Activated CD4-positive, CD25-positive, alpha-beta regulatory T cell (primary cell): ENCODE results near the gene MPLKIP.
"Not testable (repeated sequence)": the region's sequence is repeated elsewhere in the genome, so short reads cannot be mapped to it uniquely, and the experiment has no call there.

ENCODE experiments used
- DNase-seq, 4 experiments: peaks; one replicate each; lab custom pipeline; 2025; lab: John Stamatoyannopoulos, UW

The MPLKIP gene

DNA sequence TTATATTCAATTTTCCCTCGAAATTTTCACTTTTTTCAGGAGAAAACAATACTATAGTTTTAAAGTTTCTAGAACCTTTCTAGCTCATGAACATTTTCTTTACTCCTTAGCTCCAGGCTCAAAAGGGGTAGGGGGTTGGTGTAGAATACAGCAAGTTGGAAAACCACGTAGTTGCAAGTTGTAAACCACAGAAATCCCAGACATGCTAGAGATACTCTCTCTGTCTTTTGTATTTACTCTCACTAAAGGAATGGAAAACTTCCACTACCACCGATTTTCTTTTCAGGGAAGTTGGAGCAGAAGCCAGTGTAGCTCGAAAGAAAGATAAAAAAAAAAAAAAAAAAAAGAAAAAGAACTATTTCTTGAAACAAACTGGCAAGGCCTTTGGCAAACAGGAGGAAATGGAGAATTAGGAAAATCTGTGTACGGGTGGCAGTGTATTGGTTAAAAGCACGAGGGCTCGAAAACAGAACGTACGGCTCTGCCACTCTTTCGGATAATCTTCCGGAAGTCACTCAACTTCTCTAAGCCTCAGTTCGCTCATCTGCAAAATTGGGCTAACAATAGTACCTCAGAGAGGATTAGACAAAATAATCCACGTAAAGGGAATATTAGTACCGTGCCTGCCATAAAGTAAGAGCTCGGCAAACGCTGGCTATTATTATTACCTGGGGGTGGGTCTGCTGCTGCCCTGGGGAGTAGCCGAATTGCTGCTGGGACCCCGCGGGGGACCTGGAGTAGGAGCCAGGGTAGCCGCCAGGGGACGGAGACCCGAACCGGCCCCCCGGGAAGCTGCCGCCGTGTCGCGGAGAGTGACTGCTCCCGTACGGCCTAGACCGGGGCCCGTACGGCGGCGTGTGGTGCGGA is 628 bp downstream of the MPLKIP start:
- peak in 1 of 4 experiments; percentile 64 for DNase-seq

DNA sequence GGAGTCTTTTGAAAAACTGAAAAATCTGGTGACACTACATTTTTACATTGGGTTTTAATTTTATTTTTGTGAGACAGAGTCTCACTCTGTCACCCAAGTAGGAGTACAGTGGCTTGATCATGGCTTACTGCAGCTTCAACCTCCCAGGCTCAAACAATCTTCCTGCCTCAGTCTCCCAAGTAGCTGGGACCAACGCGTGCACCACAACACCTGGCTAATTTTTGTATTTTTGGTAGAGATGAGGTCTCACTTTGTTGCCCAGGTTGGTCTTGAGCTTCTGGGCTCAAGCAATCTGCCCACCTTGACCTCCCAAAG is 11.5 kb downstream of the MPLKIP start:
- DNase-seq, result no peak

DNA sequence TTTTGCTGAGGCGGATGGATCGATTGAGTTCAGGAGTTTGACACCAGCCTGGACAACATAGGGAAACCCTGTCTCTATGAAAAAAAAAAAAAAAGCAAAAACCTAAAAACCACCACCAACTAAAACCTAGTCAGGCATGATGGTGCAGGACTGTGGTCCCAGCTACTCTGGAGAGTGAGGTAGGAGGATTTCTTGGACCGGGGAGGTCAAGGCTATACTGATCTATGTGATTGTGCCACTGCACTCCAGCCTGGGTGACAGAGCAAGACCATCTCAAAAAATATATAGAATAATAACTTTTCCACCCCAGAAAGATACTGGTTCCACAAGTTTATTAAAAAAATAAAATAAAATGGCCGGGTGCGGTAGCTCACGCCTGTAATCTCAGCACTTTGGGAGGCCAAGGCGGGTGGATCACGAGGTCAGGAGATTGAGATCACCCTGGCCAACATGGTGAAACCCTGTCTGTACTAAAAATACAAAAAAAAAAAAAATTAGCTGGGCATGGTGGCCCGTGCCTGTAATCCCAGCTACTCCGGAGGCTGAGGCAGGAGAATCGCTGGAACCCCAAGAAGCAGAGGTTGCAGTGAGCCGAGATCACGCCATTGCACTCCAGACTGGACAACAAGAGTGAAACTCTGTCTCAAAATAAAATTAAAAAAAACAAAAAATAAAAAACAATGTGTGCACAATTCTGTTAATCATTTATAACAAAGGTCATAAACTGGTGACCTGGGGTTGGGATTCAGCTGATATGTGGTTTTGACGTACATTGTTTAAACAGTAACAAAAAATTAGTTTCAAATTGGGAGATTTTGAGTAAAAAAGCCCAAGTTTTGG is 12.1 kb downstream of the MPLKIP start:
- DNase-seq, result not testable (repeated sequence)

DNA sequence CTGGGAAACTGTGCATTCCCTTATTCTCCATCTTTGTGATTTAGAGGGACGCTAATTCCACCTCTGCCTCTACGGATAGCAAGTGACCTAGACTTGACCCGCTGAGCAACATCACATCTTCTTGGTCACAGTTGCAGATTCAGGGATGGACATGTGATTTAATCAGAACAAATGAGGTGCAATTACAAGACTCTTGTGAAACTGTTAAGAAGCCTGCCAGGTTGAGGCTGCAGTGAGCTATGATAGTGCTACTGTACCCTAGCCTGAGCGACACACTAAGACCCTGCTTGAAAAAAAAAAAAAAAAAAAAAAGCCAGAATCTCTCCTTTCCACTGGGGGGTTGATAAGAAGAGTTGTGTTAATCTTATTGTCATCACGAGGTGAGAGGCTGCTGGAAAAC is 14.4 kb downstream of the MPLKIP start:
- no peak for DNase-seq

DNA sequence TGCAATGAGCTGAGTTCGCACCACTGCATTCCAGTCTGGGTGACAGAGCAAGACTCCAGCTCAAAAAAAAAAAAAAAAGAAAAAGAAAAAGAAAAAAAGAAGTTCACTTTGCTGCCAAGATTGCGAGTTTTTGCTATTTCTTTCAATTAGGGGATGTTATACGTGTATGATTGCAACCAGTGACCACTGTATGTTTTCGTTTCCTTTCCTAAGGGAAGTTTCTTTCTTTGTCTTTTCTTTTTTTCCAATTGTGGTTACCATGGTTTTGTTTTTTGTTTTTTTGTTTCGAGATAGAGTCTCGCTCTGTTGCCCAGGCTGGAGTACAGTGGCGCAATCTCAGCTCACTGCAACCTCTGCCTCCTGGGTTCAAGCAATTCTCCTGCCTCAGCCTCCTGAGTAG is 16.2 kb downstream of the MPLKIP start:
- DNase-seq, result not testable (repeated sequence)

DNA sequence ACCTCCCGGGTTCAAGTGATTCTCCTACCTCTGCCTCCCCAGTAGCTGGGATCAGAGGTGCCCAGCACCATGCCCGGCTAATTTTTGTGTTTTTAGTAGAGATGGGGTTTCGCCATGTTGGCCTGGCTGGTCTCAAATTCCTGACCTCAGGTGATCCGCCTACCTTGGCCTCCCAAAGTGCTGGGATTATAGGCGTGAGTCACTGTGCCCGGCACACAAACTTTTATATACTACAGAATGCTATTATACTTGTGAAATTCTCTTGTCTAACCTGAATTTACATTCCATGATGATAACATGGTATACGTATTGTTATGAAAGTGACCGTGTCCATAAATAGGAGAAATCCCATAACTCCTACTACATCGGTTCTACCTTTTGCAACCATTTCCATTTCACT is 17.2 kb downstream of the MPLKIP start:
- DNase-seq, result not testable (repeated sequence)

DNA sequence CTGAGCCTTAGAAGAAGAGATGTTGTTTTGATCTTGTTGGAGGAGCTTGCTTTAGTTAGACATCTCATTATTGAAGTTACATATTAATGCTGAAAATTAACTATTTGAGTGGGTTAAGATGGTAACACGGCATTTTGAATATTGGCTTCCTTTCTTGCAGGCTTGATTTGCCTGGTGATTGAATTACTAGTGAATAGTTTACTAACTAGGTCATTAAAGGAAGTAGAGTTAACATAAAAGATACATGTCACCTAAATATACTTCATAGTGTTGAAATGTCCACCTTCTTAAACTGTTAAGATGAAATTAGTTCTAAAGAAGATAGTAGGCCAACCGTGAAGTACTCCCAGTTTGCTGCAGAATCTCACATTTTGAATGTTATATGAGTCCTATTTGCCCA is 18.5 kb downstream of the MPLKIP start:
- DNase-seq, result no peak

DNA sequence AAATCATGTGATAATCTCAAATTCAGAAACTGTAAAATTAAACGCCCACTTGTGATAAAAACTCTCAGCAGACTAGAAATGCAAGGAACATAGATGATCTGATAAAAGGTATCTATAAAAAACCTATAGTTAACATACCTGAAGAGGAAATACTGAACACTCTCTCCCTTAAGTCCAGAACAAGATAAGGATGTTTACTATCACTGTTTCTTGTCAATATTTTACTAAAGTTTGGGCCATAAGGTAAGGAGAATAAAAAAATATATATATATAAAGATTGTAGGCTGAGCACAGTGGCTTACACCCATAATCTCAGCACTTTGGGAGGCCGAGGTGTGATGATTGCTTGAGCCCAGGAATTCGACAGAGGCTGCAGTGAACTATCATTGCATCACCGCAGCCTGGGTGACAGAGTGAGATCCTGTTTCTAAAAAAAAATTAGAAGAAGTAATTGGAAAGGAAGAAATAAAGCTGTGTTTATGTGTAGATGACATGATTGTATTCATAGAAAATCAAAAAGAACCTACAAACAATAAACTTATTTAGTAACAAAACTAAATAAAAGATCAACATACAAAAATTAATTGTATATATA is 28.4 kb downstream of the MPLKIP start:
- no peak for DNase-seq

DNA sequence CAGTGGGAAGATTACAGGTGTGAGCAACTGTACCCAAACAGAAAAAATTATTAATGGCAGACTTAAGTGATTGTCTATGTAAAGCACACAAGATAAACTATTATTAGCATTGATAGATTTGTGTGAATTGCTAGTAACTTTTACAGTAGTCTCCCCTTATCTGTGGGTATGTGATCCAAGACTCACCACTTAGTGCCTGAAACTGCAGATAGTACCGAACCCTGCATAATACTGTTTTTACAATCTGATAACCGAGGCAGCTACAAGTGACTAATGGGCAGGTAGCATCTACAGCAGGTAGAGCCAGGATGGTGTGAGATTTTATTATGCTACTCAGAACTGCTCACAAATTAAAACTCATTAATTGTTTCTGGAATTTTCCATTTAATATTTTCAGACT is 31.5 kb downstream of the MPLKIP start:
- DNase-seq, result no peak

DNA sequence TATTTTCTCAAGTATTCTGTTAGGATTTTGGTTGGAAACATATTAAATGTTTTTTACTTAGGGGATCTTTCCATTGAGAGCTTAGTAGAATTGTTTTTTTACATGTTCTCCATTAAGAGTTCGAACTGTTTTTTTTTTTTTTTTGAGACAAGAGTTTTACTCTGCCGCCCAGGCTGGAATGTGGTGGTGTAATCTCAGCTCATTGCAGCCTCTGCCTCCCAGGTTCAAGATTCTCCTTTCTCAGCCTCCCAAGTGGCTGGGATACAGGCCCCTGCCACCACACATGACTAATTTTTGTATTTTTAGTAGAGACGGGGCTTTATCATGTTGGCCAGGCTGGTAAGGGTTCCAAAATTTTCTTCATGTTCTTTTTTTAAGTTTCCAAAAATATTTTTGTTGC is 33.2 kb downstream of the MPLKIP start:
- DNase-seq, result no peak

DNA sequence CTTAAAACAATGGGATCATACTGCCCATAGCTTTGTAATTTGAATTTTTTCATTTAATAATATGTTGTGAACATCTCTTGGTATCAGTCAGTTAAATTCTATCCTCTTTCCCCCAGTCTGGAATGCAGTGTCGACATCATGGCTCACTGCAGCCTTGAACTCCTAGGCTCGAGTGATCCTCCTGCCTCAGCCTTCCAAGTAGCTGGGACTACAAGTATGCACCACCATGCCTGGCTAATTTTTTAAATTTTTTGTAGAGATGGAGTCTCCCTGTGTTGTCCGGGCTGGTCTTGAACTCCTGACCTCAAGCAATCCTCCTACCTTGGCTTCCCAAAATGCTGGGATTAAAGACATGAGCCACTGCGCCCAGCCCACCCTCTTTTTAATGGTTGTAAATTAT is 34.6 kb downstream of the MPLKIP start:
- DNase-seq, result no peak

DNA sequence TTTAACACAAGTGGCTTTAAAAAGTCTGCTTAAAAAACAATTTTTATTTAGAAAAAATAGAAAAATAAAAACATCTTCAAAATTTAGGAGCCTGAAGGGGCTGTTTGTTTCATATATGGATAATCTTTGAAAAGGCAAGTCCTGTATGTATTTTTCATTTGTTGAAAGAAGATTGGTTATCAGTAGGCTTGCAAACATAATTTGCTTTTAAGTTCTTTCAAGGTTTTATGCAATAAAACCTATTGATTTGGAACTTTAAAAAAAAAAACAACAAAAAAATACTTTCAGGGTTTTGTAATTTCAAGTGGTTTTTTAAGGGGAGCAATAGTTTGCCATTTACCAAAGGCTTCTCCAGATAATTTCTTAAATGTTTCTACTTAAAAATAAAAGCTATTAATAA is 35.6 kb downstream of the MPLKIP start:
- no peak for DNase-seq

DNA sequence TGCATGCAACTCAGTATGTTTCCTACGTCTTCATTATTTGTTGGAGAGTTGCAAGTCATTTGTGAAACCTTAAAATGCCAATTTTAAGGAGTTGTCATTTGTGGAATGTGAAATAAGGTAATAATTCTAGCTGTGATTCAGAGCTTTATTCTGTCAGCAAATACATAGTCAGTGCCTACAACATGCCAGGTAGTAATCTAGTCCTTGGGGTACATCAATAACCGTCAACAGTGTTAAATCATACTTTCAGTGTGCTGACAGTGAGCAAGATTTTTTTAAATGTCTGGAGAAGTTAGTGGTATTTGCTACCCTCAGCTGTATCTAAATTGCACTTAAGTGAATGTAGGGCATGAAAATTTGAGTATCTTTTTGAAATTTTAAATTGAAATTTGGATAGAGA is 36.7 kb downstream of the MPLKIP start:
- no peak for DNase-seq

DNA sequence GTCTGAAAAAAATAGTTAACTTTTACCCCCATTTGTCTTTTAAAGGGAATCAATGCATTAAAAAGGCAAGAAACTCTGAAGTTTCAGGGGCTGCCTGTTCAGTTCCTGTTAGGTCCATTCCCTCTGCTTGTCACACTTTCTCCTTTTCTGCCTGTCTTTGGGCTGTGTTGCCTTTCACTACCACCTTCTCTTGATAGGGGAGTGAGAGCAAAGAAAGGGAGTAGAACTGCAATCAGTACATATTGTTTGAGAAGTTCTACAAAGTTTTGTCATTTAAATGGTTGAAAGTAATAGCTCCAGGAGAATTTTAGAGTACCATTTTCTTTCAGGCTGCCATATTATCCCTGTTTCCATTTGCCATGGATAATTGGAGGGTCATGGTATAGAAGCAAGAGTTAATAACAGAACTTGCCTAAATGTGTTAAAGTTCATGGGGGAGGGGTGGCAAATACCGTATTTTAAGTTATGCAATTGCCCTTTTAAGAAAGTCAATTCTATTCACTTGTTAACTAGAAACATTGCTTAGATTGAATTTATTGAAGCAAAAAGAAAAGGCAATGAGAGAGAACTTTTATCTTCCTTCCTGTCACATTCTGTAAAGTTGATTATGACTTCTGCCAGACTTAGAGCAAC is 38.6 kb downstream of the MPLKIP start:
- no peak for DNase-seq

DNA sequence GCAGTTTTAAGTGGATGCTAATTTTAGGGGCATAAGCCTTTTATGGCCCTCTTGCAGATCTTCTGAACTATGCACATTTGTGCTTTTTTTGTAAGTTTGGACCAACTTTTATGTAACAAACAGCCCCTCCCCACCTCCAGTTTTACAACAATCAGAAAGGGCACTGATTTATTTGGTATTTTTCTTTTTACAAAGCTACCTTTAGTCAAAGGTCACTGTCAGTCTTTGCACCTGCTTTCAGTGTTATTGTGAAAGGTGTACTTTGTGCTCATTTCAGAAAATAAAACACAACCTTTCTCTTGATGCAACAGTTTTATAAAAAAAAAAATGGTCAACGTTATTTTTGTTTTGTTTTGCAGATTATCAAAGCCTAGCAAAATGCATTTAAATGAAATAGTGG is 39.2 kb downstream of the MPLKIP start:
- no peak for DNase-seq

DNA sequence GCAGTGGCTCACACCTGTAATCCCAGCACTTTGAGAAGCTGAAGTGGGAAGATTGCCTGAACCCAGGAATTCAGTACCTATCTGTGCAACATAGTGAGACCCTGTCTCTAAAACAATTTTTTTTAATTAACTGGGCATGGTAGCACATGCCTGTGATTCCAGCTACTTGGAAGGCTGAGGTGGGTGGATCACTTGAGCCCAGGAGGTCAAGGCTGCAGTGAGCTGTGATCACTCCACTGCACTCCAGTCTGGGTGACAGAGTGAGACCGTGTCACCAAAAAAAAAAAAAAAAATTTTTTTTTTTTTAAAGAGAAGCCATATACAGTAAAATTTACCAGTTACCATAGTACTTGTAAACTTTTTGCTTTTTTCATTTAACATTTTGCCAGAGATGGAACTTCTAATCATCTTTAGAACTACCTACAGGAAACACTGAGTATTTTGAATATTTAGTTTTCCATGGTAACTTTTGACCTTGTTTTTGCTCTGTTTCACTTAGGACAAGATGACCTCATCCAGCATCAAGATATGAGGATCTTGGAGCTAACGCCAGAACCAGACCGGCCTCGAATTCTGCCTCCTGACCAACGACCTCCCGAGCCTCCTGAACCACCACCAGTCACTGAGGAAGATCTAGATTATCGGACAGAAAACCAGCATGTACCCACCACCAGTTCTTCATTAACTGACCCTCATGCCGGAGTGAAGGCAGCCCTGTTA is 40.6 kb downstream of the MPLKIP start:
- DNase-seq, result no peak

DNA sequence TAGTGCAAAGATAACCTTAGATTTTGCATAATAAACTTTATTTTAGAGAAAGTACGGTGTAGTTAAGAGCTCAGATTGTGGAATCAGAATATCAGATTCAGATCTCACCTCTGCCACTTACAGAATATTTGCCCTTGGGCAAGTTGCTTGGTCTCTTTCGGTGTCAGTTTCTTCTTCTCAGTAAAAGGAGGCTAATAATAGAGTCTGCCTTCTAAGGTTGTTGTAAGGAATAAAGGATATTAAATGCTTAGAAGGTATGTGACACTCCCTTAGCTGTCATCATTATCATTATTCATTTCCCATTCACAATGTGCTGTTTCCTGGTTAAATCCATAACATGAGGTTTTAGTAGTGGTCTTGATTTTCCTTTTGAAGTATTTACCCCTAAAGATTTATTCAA is 42.2 kb downstream of the MPLKIP start:
- DNase-seq, result no peak

DNA sequence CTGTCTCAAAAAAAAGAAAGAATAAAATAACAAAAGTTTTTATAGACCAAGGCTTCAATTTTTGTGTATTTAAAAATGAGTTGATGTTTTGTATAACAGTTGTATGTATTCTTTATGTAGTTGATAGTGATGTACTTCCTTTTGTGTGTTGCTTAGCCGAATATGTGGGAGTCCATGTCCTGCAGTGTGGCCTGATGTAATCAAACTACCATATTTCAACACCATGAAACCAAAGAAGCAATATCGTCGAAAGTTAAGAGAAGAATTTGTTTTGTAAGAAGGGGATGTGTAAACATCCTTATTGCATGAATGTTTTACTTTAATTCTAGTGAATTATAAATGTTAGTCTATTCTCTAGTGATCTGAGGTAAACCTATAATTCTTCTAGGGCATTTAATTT is 56.6 kb downstream of the MPLKIP start:
- no peak for DNase-seq
